K562 (cell line): ENCODE results near the gene HSPA1L. TPM values are rescaled to one million over a fixed set of nuclear protein-coding genes. Genes with fewer than 3 reads are reported as not detected.

Source experiments
- ARID3B ChIP-seq: fragments of 250-450 bp; sonication (Bioruptor Pico); IDR thresholded peaks from 2 replicates; pipeline ENCODE4 v1.4.0; 2020; ENCODE audit warnings: borderline replicate concordance
- BCOR ChIP-seq: fragments of 450-650 bp; IDR thresholded peaks from 2 replicates; pipeline ENCODE4 v1.6.1; 2016
- CUX1 ChIP-seq: fragments of 200-800 bp; sonication (Bioruptor generic); IDR thresholded peaks from 2 replicates; pipeline ENCODE4 v1.6.1; 2016; ENCODE audit warnings: missing genetic modification characterization, missing compliant biosample characterization
- ELK3 ChIP-seq: fragments of 450-650 bp; formaldehyde crosslinking; IDR thresholded peaks from 2 replicates; pipeline ENCODE4 v1.4.0; 2020; ENCODE audit warnings: mild to moderate bottlenecking
- HMGXB4 ChIP-seq: sonication (generic); formaldehyde crosslinking; IDR thresholded peaks from 2 replicates; pipeline ENCODE4 v1.8.1; 2023; ENCODE audit warnings: mild to moderate bottlenecking, missing genetic modification reagents
- PBX2 ChIP-seq, 2 experiments: IDR thresholded peaks in 1 of 2; conservative IDR thresholded peaks in 1 of 2; 2 replicates each; pipeline ENCODE4 v1.6.1; 2016; ENCODE audit warnings: low read depth in 2 of 2, mild to moderate bottlenecking in 1 of 2, missing compliant biosample characterization in 1 of 2, missing genetic modification characterization in 1 of 2, moderate library complexity in 1 of 2
- RBBP5 ChIP-seq: fragments of 200-600 bp; sonication (generic); IDR thresholded peaks from 2 replicates; pipeline ENCODE4 v1.6.1; 2012; ENCODE audit warnings: borderline replicate concordance, mild to moderate bottlenecking, low read length, control low read depth, inconsistent platforms; ENCODE audit not compliant: insufficient read depth, poor library complexity, severe bottlenecking
- SMAD2 ChIP-seq: fragments of 150-350 bp; IDR thresholded peaks from 2 replicates; pipeline ENCODE4 v1.6.1; 2014; ENCODE audit warnings: low read depth, mild to moderate bottlenecking, low read length
- TCFL5 ChIP-seq: fragments of 250-450 bp; sonication (Bioruptor Pico); conservative IDR thresholded peaks from 2 replicates; pipeline ENCODE4 v1.6.1; 2021; ENCODE audit warnings: mild to moderate bottlenecking, moderate library complexity, matching md5 sums
- TEAD2 ChIP-seq: fragments of 450-650 bp; IDR thresholded peaks from 2 replicates; pipeline ENCODE4 v1.6.1; 2016; ENCODE audit warnings: missing genetic modification characterization, control low read depth, missing compliant biosample characterization
- ZNF699 ChIP-seq: fragments of 250-450 bp; sonication (Bioruptor Pico); IDR thresholded peaks from 2 replicates; pipeline ENCODE4 v1.8.0; 2021; ENCODE audit warnings: mild to moderate bottlenecking, moderate library complexity; ENCODE audit not compliant: insufficient replicate concordance
- polyA plus RNA-seq, 8 experiments: library from polyadenylated mRNA; depleted of rRNA in 4 of 8; stranded (reverse) in 5 of 8; unstranded in 3 of 8; fragments of >200 nt; fragmentation: Nextera tagmentation in 2 of 8; fragmentation: Illumina TruSeq in 1 of 8; extraction: Ambion mirVana in 2 of 8; extraction: Trizol in 1 of 8; gene quantifications; 2 replicates each; pipeline versions ENCODE4 v1.2.1 to v1.2.3, GENCODE V29; 2011 to 2014; ENCODE audit warnings: inconsistent platforms in 1 of 8, missing spikeins in 1 of 8
- total RNA-seq, 7 experiments: library from RNA; depleted of rRNA in 6 of 7; stranded (reverse); fragments of >200 nt in 6 of 7; fragmentation: Illumina TruSeq in 2 of 7; extraction: Trizol in 2 of 7; gene quantifications; 2 replicates each; pipeline versions ENCODE4 v1.2.1 to v1.2.3, GENCODE V29; 2011 to 2021; ENCODE audit warnings: low replicate concordance in 1 of 7

Gene HSPA1L
- total and polyA plus RNA-seq, 9 of the 15 experiments (the other 6 are each of a cell fraction or from before 2014, with no cell fraction given) = 0.14 to 2.1 (median 1.3) TPM

- no peak for TF ChIP-seq HMGXB4 (CRISPR knock-in tag)
- TF ChIP-seq RBBP5 = no peak
- TF ChIP-seq TCFL5 (CRISPR knock-in tag) = 0 out of 2 replicates have a peak, but pooled peaks have one; percentile 39
- TF ChIP-seq TEAD2 (tag) = no peak
- no peak for TF ChIP-seq CUX1 (CRISPR knock-in tag)
- TF ChIP-seq ZNF699 (CRISPR knock-in tag) = no peak
- TF ChIP-seq ELK3 (CRISPR knock-in tag) = peak; percentile 86
- no peak for TF ChIP-seq SMAD2
- TF ChIP-seq ARID3B = no peak
- TF ChIP-seq PBX2 (CRISPR knock-in tag; IDR thresholded peaks at IDR 0.05; ENCODE audit: low read depth) = no peak
- TF ChIP-seq PBX2 (tag; conservative IDR thresholded peaks at IDR 0.05; ENCODE audit: low read depth) = no peak
- no peak for TF ChIP-seq BCOR
Observed at GRCh38 chr6:31826793-31827285, 11.8 kb upstream of the HSPA1L start (continued).
